C4-2B (cell line): Measurements from ENCODE around the gene SEC22C.

Experiments used
- CTCF ChIP-seq: fragments of 450-650 bp; conservative IDR thresholded peaks from 2 replicates; pipeline ENCODE4 v1.5.1; 2017; ENCODE audit warnings: mild to moderate bottlenecking
- ZFX ChIP-seq: fragments of 450-650 bp; IDR thresholded peaks from 2 replicates; pipeline ENCODE4 v1.6.1; 2017

GRCh38 chr3:42505128-42505848 is 76.5 kb downstream of the SEC22C start:
- no peak for TF ChIP-seq CTCF
- no peak for TF ChIP-seq ZFX
